Heart left ventricle (tissue), 16 donors: ENCODE results near the gene RAB11FIP4. TPM values are rescaled to one million over a fixed set of nuclear protein-coding genes. Genes with fewer than 3 reads are reported as not detected.

Experiments used
- ATAC-seq, 4 donors: fragments of 200-7000 bp; cut with Tn5 transposase; one replicate each; pipeline ENCODE4 v1.9.1; 2020 to 2022; ENCODE audit warnings: moderate library complexity in 4 of 4, mild to moderate bottlenecking in 3 of 4, moderate number of reproducible peaks in 1 of 4
- DNase-seq, 5 donors: peaks; one replicate each; pipeline ENCODE4 v3.0.0-alpha.2; 2020
- H3K27ac ChIP-seq, 12 donors: fragments of 200-600 bp; sonication (generic) in 4 of 12; one replicate each; pipeline versions ENCODE4 v1.5.0 to v1.8.0; 2016 to 2022; ENCODE audit warnings: mild to moderate bottlenecking in 2 of 12
- H3K27me3 ChIP-seq, 9 donors: fragments of 200-600 bp; sonication (generic) in 2 of 9; one replicate each; pipeline versions ENCODE4 v1.5.1 to v1.8.0; 2016 to 2022; ENCODE audit warnings: mild to moderate bottlenecking in 3 of 9
- H3K36me3 ChIP-seq, 9 donors: fragments of 200-600 bp; sonication (generic) in 2 of 9; one replicate each; pipeline versions ENCODE4 v1.5.0 to v1.8.0; 2018 to 2022; ENCODE audit warnings: mild to moderate bottlenecking in 2 of 9
- H3K4me1 ChIP-seq, 12 donors: fragments of 200-600 bp; sonication (generic) in 4 of 12; one replicate each; pipeline versions ENCODE4 v1.5.0 to v1.8.0; 2016 to 2022; ENCODE audit warnings: mild to moderate bottlenecking in 3 of 12
- H3K4me3 ChIP-seq, 12 donors: fragments of 200-600 bp; sonication (generic) in 4 of 12; one replicate each; pipeline versions ENCODE4 v1.5.0 to v1.8.0; 2017 to 2022; ENCODE audit warnings: mild to moderate bottlenecking in 9 of 12, moderate library complexity in 4 of 12
- H3K9me3 ChIP-seq, 12 donors: fragments of 200-600 bp; sonication (generic) in 4 of 12; one replicate each; pipeline versions ENCODE4 v1.5.0 to v1.8.0; 2016 to 2022; ENCODE audit warnings: mild to moderate bottlenecking in 1 of 12
- CTCF ChIP-seq, 12 donors: fragments of 200-600 bp; sonication (generic) in 4 of 12; IDR thresholded peaks; one replicate each; pipeline versions ENCODE4 v1.5.0 to v1.8.0; 2018 to 2022; ENCODE audit warnings: antibody characterized with exemption in 12 of 12, mild to moderate bottlenecking in 5 of 12
- POLR2A ChIP-seq, 2 donors: fragments of 450-650 bp; IDR thresholded peaks; one replicate each; pipeline ENCODE4 v1.6.1; 2017; ENCODE audit warnings: antibody characterized with exemption in 2 of 2, mild to moderate bottlenecking in 2 of 2, moderate library complexity in 2 of 2
- WGBS, 4 donors: extraction: QIAGEN DNeasy Blood & Tissue Kit in 2 of 4; methylation state at CpG; one replicate each; pipeline versions ENCODE4 v1.1.5 to v1.1.7; 2013 to 2018; 5-methylcytosine and 5-hydroxymethylcytosine counted together
- intact Hi-C, 10 donors: fragments of 100-400 bp; cut with DNase I; formaldehyde crosslinking; loops; one replicate each; pipeline versions ENCODE4 v1.11.1 to v1.14.2; 2022
- polyA plus RNA-seq, 2 donors: library from polyadenylated mRNA; stranded (reverse); fragments of 200-250 nt; gene quantifications; one replicate each; pipeline ENCODE4 v1.2.3, GENCODE V29; 2013
- total RNA-seq, 9 donors: library from RNA; depleted of rRNA in 2 of 9; stranded (reverse); fragments of >200 nt in 2 of 9; fragmentation: NEBNext Ultra II Directional in 3 of 9; extraction: Animal tissue kit (Norgen Biotek cat#: 25700) in 3 of 9; gene quantifications; one replicate each; pipeline versions ENCODE4 v1.1.0 to v1.2.4, GENCODE V29; 2016 to 2023
- donor health status: ischemic (EF 13 %, LVEDD 7.1; RV severe dilation, severe dysfunction).
- donor health status: healthy with polysubstance abuse.
- donor health status: DM: no; HTN: yes; CAD: no.
- donor health status: DM: no; HTN: no; CAD: no.
- donor health status: ischemic (EF 25% LVEDD 6.9; RV normal size, moderate dysfunction).
- donor health status: ischemic (EF 25% LVEDD 5.7; RV mildly dilated, moderate dysfunction).
- donor health status: healthy.
- donor health status: DM: yes; HTN: yes; CAD: no.
- donor health status: ischemic (EF 35%, LVEDD 5.7; RV mildly dilated, moderate dysfunction).
- donor health status: nonischemic (EF 11% LVEDD 7.7; RV severe dilation, severe dysfunction).
- donor health status: DM: yes; HTN: yes; CAD: no.
- donor health status: PGD.
- donor health status: ischemic (EF 29% LVEDD 5.4; RV normal size, mild dysfunction).
- donor health status: nonischemic (EF 23%, LVEDD 6.1; RV moderate dilation, normal function).

RAB11FIP4 gene
- total and polyA plus RNA-seq, 11 donors: 1.5 to 13.7 (median 8.3) TPM

GRCh38 chr17:31449111-31449510 is 57.6 kb downstream of the RAB11FIP4 start:
- ATAC-seq (no peak), DNase-seq (no peak)
- Histone ChIP-seq H3K4me1 (peaks cover 0 to 12% (median 0%) of the 10 kb centered on the region in 12 donors), H3K9me3 (no peaks in the 10 kb centered on the region), H3K36me3 (no peaks in the 10 kb centered on the region), H3K4me3 (no peak overlapping the region), H3K27ac (no peak overlapping the region), H3K27me3 (no peaks in the 10 kb centered on the region)
- WGBS, 4 donors: 72 to 88% (median 79%) methylated on average over 7 of the region's 7 CpGs
- intact Hi-C loops: no loop called here
- no peak for TF ChIP-seq CTCF (IDR thresholded peaks at IDR 0.05)
- TF ChIP-seq POLR2A (IDR thresholded peaks at IDR 0.05): no peak

GRCh38 chr17:31449746-31450145 is 58.3 kb downstream of the RAB11FIP4 start:
- no peaks in the 10 kb centered on the region for H3K27me3 ChIP-seq
- H3K4me3 ChIP-seq: no peak overlapping the region
- peaks cover 0 to 12% (median 0%) of the 10 kb centered on the region in 12 donors for H3K4me1 ChIP-seq
- H3K9me3 ChIP-seq: no peaks in the 10 kb centered on the region
- intact Hi-C loops: loop anchor here in 1 of 10 donors (5.0 kb wide), 1 partner anchor 393 kb away; no protein-coding TSS in a partner anchor
- H3K36me3 ChIP-seq: no peaks in the 10 kb centered on the region
- DNase-seq (no peak), ATAC-seq (no peak)
- 78 to 85% (median 84%) methylated on average over 3 of the region's 3 CpGs for WGBS, 4 donors
- TF ChIP-seq POLR2A (IDR thresholded peaks at IDR 0.05): no peak
- TF ChIP-seq CTCF (IDR thresholded peaks at IDR 0.05): no peak
- no peak overlapping the region for H3K27ac ChIP-seq

- no peak for TF ChIP-seq POLR2A (IDR thresholded peaks at IDR 0.05)
- TF ChIP-seq CTCF (IDR thresholded peaks at IDR 0.05): no peak
- Histone ChIP-seq H3K27me3 (no peaks in the 10 kb centered on the region), H3K9me3 (no peaks in the 10 kb centered on the region), H3K27ac (peak overlapping the region in 1 of 12 donors; percentile 31), H3K4me3 (no peak overlapping the region), H3K4me1 (peaks cover 0 to 12% (median 0%) of the 10 kb centered on the region in 12 donors), H3K36me3 (no peaks in the 10 kb centered on the region)
- WGBS, 4 donors: 68 to 73% (median 71%) methylated on average over 4 of the region's 4 CpGs
- no peak for ATAC-seq
- no peak for DNase-seq
- intact Hi-C loops: loop anchor here in 1 of 10 donors (5.0 kb wide), 1 partner anchor 390 kb away; no protein-coding TSS in a partner anchor
Measured at GRCh38 chr17:31452101-31452500, 60.6 kb downstream of the RAB11FIP4 start.

- H3K9me3 ChIP-seq: no peaks in the 10 kb centered on the region
- ATAC-seq: peak in 3 of 4 donors; percentile 57 to 81 (median 64)
- H3K36me3 ChIP-seq: no peaks in the 10 kb centered on the region
- TF ChIP-seq POLR2A (IDR thresholded peaks at IDR 0.05) (no peak), CTCF (IDR thresholded peaks at IDR 0.05) (no peak)
- intact Hi-C loops: loop anchor here in 1 of 10 donors (5.0 kb wide), 1 partner anchor 390 kb away; no protein-coding TSS in a partner anchor
- peak overlapping the region in 1 of 12 donors; percentile 31 for H3K27ac ChIP-seq
- DNase-seq: peak in 1 of 5 donors; percentile 15
- H3K4me1 ChIP-seq: peaks cover 0 to 12% (median 0%) of the 10 kb centered on the region in 12 donors
- no peaks in the 10 kb centered on the region for H3K27me3 ChIP-seq
- WGBS, 4 donors: 63 to 78% (median 72%) methylated on average over 7 to 10 of the region's 10 CpGs
- no peak overlapping the region for H3K4me3 ChIP-seq
Measured at GRCh38 chr17:31452561-31453110, 61.2 kb downstream of the RAB11FIP4 start.
